A673 (cell line): ENCODE measurements around the gene HIVEP1. TPM values are rescaled to one million over a fixed set of nuclear protein-coding genes. Genes with fewer than 3 reads are reported as not detected.

Experiments
- BruUV-seq: library from RNA; stranded (reverse); fragments of 400-500 nt; replicated peaks from 2 replicates; lab custom pipeline; 2021; lab: Mats Ljungman, UMichigan
- CTCF ChIA-PET: fragments of 300-600 bp; sonication (Branson Sonifier 250); formaldehyde crosslinking; loops from one replicate; lab custom pipeline; 2022; ENCODE audit warnings: antibody characterized with exemption; lab: Charles Lee
- POLR2A ChIA-PET: fragments of 300-600 bp; sonication (Branson Sonifier 250); formaldehyde crosslinking; loops from one replicate; lab custom pipeline; 2022; ENCODE audit warnings: antibody characterized with exemption; ENCODE audit not compliant: low non-redundant PET; lab: Charles Lee
- DNase-seq: peaks from one replicate; pipeline ENCODE4 v3.0.0-alpha.2; 2015; ENCODE audit warnings: low spot score
- H3K27ac ChIP-seq: fragments of 200-600 bp; sonication (generic); 2 replicates; pipeline ENCODE4 v1.5.1; 2016; ENCODE audit warnings: mixed run types, low read depth, mild to moderate bottlenecking, mixed read lengths, antibody characterized with exemption, low read length; ENCODE audit not compliant: poor library complexity, severe bottlenecking
- H3K27me3 ChIP-seq: fragments of 200-600 bp; sonication (generic); replicated peaks from 2 replicates; pipeline ENCODE4 v1.6.1; 2017; ENCODE audit warnings: mixed run types, low read depth, mild to moderate bottlenecking, mixed read lengths, antibody characterized with exemption, low read length; ENCODE audit not compliant: insufficient read depth, poor library complexity
- H3K36me3 ChIP-seq: fragments of 200-600 bp; sonication (generic); 2 replicates; pipeline ENCODE4 v1.6.1; 2016; ENCODE audit warnings: mixed run types, mild to moderate bottlenecking, mixed read lengths, antibody characterized with exemption, low read length; ENCODE audit not compliant: insufficient read depth, poor library complexity, severe bottlenecking
- H3K4me1 ChIP-seq: fragments of 200-600 bp; sonication (generic); 2 replicates; pipeline ENCODE4 v1.6.1; 2017; ENCODE audit warnings: mixed run types, mild to moderate bottlenecking, mixed read lengths, antibody characterized with exemption, low read length; ENCODE audit not compliant: insufficient read depth, poor library complexity, severe bottlenecking
- H3K4me3 ChIP-seq: fragments of 200-600 bp; sonication (generic); 2 replicates; pipeline ENCODE4 v1.5.1; 2016; ENCODE audit warnings: low read depth, mixed run types, mild to moderate bottlenecking, mixed read lengths, low read length; ENCODE audit not compliant: poor library complexity, severe bottlenecking
- H3K9me3 ChIP-seq: fragments of 200-600 bp; sonication (generic); 2 replicates; pipeline ENCODE4 v1.6.1; 2016; ENCODE audit warnings: mixed run types, low read depth, mild to moderate bottlenecking, mixed read lengths, antibody characterized with exemption, low read length; ENCODE audit not compliant: poor library complexity, severe bottlenecking
- CTCF ChIP-seq: fragments of 300-800, 200-600 bp; sonication (generic); conservative IDR thresholded peaks from 2 replicates; pipeline ENCODE4 v1.5.1; 2017; ENCODE audit warnings: low read depth, mild to moderate bottlenecking, antibody characterized with exemption, low read length, moderate library complexity, mixed read lengths
- EZH2 ChIP-seq: fragments of 200-600 bp; sonication (generic); IDR thresholded peaks from 2 replicates; pipeline ENCODE4 v1.6.1; 2017; ENCODE audit warnings: borderline replicate concordance, low read depth, mild to moderate bottlenecking, mixed read lengths, antibody characterized with exemption, low read length; ENCODE audit not compliant: poor library complexity, severe bottlenecking
- intact Hi-C: fragments of 100-400 bp; cut with micrococcal nuclease; formaldehyde crosslinking; loops from one replicate; pipeline ENCODE4 v1.10.0; 2022; ENCODE audit not compliant: unreplicated experiment
- total RNA-seq: library from RNA; stranded (reverse); gene quantifications from 2 replicates; pipeline ENCODE4 v1.2.3, GENCODE V29; 2021

The HIVEP1 gene
- total RNA-seq, 1 experiment from 2014 or later: 21.5 TPM

GRCh38 chr6:12010635-12011275, 1.4 kb upstream of the HIVEP1 start:
- peaks cover 17% of the 10 kb centered on the region for H3K4me1 ChIP-seq
- TF ChIP-seq CTCF (no peak), EZH2 (no peak)
- H3K4me3 ChIP-seq: peak overlapping the region; percentile 82
- DNase-seq: peak; percentile 76
- ChIA-PET CTCF (no interaction called here), POLR2A (no interaction called here)
- no peaks in the 10 kb centered on the region for H3K36me3 ChIP-seq
- intact Hi-C loops: no loop called here
- peak overlapping the region; percentile 87 for H3K27ac ChIP-seq
- no TSS peak for BruUV-seq
- H3K9me3 ChIP-seq: no peaks in the 10 kb centered on the region
- no peaks in the 10 kb centered on the region for H3K27me3 ChIP-seq

- no TSS peak for BruUV-seq
- CTCF ChIA-PET: no interaction called here
- POLR2A ChIA-PET: no interaction called here
Observed at GRCh38 chr6:12011276-12012037, 655 bp upstream of the HIVEP1 start.

More at GRCh38 chr6:12011276-12012037, 655 bp upstream of the HIVEP1 start:
- intact Hi-C loops: no loop called here
- Histone ChIP-seq H3K27ac (peak overlapping the region; percentile 87), H3K36me3 (peaks cover 1% of the 10 kb centered on the region), H3K27me3 (no peaks in the 10 kb centered on the region), H3K9me3 (no peaks in the 10 kb centered on the region), H3K4me1 (peaks cover 17% of the 10 kb centered on the region), H3K4me3 (peak overlapping the region; percentile 82)
- DNase-seq: peak; percentile 97
- no peak for TF ChIP-seq EZH2
- no peak for TF ChIP-seq CTCF
